ENCODE measurements around the gene FCRL5. TPM values are rescaled to one million over a fixed set of nuclear protein-coding genes. Genes with fewer than 3 reads are reported as not detected.

FCRL5 gene
- total and polyA plus RNA-seq, 2 donors (not counting 3 experiments of a cell fraction or from before 2014, with no cell fraction given), result not detected

- H3K9me1 ChIP-seq (replicated peaks; ENCODE audit: control insufficient read depth, extremely low read depth, insufficient read depth, low read length), result no peaks in the 10 kb centered on the region
- H3K9me3 ChIP-seq (replicated peaks; ENCODE audit: control insufficient read depth, insufficient read depth, low read length), result no peaks in the 10 kb centered on the region
- no peaks in the 10 kb centered on the region for H3K27me3 ChIP-seq (ENCODE audit: control insufficient read depth in 2 of 2, insufficient read depth in 2 of 2, low read length in 2 of 2)
- intact Hi-C loops (cut with micrococcal nuclease), result no loop called here
- H2AFZ ChIP-seq (ENCODE audit: low read depth, low read length), result no peak overlapping the region
- CTCF ChIA-PET, result interaction anchor here (1.2 to 2.7 kb wide), 2 partner anchors 20 kb away, joined by 7 to 13 read pairs; no protein-coding TSS in a partner anchor
- no peaks in the 10 kb centered on the region for H3K36me3 ChIP-seq (ENCODE audit: control insufficient read depth in 2 of 2, extremely low read depth in 1 of 2, insufficient read depth in 2 of 2, low read length in 2 of 2)
- no peaks in the 10 kb centered on the region for H4K20me1 ChIP-seq (replicated peaks; ENCODE audit: control insufficient read depth, extremely low read depth, insufficient read depth, low read length)
- H3K4me2 ChIP-seq (ENCODE audit: insufficient read depth, low read length), result no peak overlapping the region
- dilution Hi-C loops (cut with MboI; ENCODE audit: extremely low pct_ligation_motif_present, low sequenced_read_pairs), result no loop called here
- H3K27ac ChIP-seq (ENCODE audit: insufficient read depth, low read depth, low read length), result no peak overlapping the region
- no peak overlapping the region for H3K9ac ChIP-seq (replicated peaks; ENCODE audit: extremely low read depth, insufficient read depth, low read length)
- DNase-seq (ENCODE audit: low read depth, low spot score) (no peak), FAIRE-seq (no peak)
- BruUV-seq (replicated peaks), result no TSS peak
- no peak for TF ChIP-seq JUN (IDR thresholded peaks at IDR 0.05; ENCODE audit: borderline replicate concordance, insufficient read depth, insufficient read length, low read depth)
- no peak for TF ChIP-seq FOS (IDR thresholded peaks at IDR 0.05; ENCODE audit: borderline replicate concordance, insufficient read depth, low read length)
- no peak for TF ChIP-seq MAX (IDR thresholded peaks at IDR 0.05; ENCODE audit: insufficient read depth, insufficient read length)
- TF ChIP-seq EZH2 (IDR thresholded peaks at IDR 0.05; ENCODE audit: borderline replicate concordance, low read depth, low read length, severe bottlenecking), result no peak
- TF ChIP-seq CTCF (IDR thresholded peaks at IDR 0.05; ENCODE audit: extremely low read depth in 1 of 2, insufficient read depth in 1 of 2, low read depth in 1 of 2, low read length in 2 of 2), result no peak
- TF ChIP-seq GATA2 (IDR thresholded peaks at IDR 0.05; ENCODE audit: insufficient read depth, insufficient read length, low read depth, low read length), result no peak
- TF ChIP-seq MYC (IDR thresholded peaks at IDR 0.05; ENCODE audit: low read depth, low read length), result no peak
- no peak for TF ChIP-seq POLR2AphosphoS5 (IDR thresholded peaks at IDR 0.05; ENCODE audit: insufficient read depth, low read depth, low read length)
- no peak for TF ChIP-seq POLR2A (IDR thresholded peaks at IDR 0.05; ENCODE audit: low read depth, low read length)
- H3K4me3 ChIP-seq (replicated peaks in 1 of 3; ENCODE audit: insufficient read depth in 1 of 3, low read depth in 1 of 3, low read length in 3 of 3), result no peak overlapping the region
- H3K79me2 ChIP-seq (ENCODE audit: control insufficient read depth, insufficient read depth, low read length), result no peaks in the 10 kb centered on the region
- POLR2A ChIA-PET, result no interaction called here
- H3K4me1 ChIP-seq (ENCODE audit: control insufficient read depth, extremely low read depth, insufficient read depth, low read length), result no peaks in the 10 kb centered on the region
Observed at GRCh38 chr1:157600236-157600635, 47.9 kb upstream of the FCRL5 start.
